Heart left ventricle (tissue), 13 donors: ENCODE data around the gene PCED1A.

Experiments
- POLR2A ChIP-seq, 2 donors: fragments of 450-650 bp; IDR thresholded peaks; one replicate each; pipeline ENCODE4 v1.6.1; 2017; ENCODE audit warnings: antibody characterized with exemption in 2 of 2, mild to moderate bottlenecking in 2 of 2, moderate library complexity in 2 of 2
- TF ChIP-seq, protein P1 (sequence below), 12 donors: fragments of 200-600 bp; sonication (generic) in 4 of 12; IDR thresholded peaks; one replicate each; pipeline versions ENCODE4 v1.5.0 to v1.8.0; 2018 to 2022; ENCODE audit warnings: antibody characterized with exemption in 12 of 12, mild to moderate bottlenecking in 5 of 12
- donor health status: ischemic (EF 13 %, LVEDD 7.1; RV severe dilation, severe dysfunction).
- donor health status: DM: no; HTN: yes; CAD: no.
- donor health status: DM: no; HTN: no; CAD: no.
- donor health status: ischemic (EF 25% LVEDD 6.9; RV normal size, moderate dysfunction).
- donor health status: ischemic (EF 25% LVEDD 5.7; RV mildly dilated, moderate dysfunction).
- donor health status: ischemic (EF 35%, LVEDD 5.7; RV mildly dilated, moderate dysfunction).
- donor health status: nonischemic (EF 11% LVEDD 7.7; RV severe dilation, severe dysfunction).
- donor health status: DM: yes; HTN: yes; CAD: no.
- donor health status: PGD.
- donor health status: ischemic (EF 29% LVEDD 5.4; RV normal size, mild dysfunction).
- donor health status: nonischemic (EF 23%, LVEDD 6.1; RV moderate dilation, normal function).

GRCh38 chr20:2889209-2889608 lies 48.8 kb upstream of the PCED1A start:
- no peak for TF ChIP-seq POLR2A (IDR thresholded peaks at IDR 0.05)
- TF ChIP-seq, protein P1, sequence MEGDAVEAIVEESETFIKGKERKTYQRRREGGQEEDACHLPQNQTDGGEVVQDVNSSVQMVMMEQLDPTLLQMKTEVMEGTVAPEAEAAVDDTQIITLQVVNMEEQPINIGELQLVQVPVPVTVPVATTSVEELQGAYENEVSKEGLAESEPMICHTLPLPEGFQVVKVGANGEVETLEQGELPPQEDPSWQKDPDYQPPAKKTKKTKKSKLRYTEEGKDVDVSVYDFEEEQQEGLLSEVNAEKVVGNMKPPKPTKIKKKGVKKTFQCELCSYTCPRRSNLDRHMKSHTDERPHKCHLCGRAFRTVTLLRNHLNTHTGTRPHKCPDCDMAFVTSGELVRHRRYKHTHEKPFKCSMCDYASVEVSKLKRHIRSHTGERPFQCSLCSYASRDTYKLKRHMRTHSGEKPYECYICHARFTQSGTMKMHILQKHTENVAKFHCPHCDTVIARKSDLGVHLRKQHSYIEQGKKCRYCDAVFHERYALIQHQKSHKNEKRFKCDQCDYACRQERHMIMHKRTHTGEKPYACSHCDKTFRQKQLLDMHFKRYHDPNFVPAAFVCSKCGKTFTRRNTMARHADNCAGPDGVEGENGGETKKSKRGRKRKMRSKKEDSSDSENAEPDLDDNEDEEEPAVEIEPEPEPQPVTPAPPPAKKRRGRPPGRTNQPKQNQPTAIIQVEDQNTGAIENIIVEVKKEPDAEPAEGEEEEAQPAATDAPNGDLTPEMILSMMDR (IDR thresholded peaks at IDR 0.05) = no peak
